Breast epithelium (tissue), 3 donors: ENCODE data around the gene LDLR.

Experiments used
- POLR2A ChIP-seq: fragments of 450-650 bp; IDR thresholded peaks from one replicate; pipeline ENCODE4 v1.6.1; 2016; ENCODE audit warnings: antibody characterized with exemption, mild to moderate bottlenecking, moderate library complexity
- POLR2AphosphoS5 ChIP-seq, 3 donors: sonication (generic); formaldehyde crosslinking; IDR thresholded peaks; one replicate each; pipeline ENCODE4 v1.6.1; 2017; ENCODE audit warnings: antibody characterized with exemption in 3 of 3
- TF ChIP-seq, protein P1 (sequence below), 3 donors: fragments of 450-650 bp; IDR thresholded peaks; one replicate each; pipeline ENCODE4 v1.5.1; 2016 to 2017; ENCODE audit warnings: antibody characterized with exemption in 3 of 3, mild to moderate bottlenecking in 3 of 3, moderate library complexity in 3 of 3

- TF ChIP-seq, protein P1, sequence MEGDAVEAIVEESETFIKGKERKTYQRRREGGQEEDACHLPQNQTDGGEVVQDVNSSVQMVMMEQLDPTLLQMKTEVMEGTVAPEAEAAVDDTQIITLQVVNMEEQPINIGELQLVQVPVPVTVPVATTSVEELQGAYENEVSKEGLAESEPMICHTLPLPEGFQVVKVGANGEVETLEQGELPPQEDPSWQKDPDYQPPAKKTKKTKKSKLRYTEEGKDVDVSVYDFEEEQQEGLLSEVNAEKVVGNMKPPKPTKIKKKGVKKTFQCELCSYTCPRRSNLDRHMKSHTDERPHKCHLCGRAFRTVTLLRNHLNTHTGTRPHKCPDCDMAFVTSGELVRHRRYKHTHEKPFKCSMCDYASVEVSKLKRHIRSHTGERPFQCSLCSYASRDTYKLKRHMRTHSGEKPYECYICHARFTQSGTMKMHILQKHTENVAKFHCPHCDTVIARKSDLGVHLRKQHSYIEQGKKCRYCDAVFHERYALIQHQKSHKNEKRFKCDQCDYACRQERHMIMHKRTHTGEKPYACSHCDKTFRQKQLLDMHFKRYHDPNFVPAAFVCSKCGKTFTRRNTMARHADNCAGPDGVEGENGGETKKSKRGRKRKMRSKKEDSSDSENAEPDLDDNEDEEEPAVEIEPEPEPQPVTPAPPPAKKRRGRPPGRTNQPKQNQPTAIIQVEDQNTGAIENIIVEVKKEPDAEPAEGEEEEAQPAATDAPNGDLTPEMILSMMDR (IDR thresholded peaks at IDR 0.05), result no peak
- TF ChIP-seq POLR2A, result no peak
- TF ChIP-seq POLR2AphosphoS5 (IDR thresholded peaks at IDR 0.05), result no peak
These were observed 42.5 kb upstream of the LDLR start for GRCh38 chr19:11046605-11047354.
